Neural progenitor cell (in vitro differentiated cells): Measurements from ENCODE around the gene FMN1. TPM values are rescaled to one million over a fixed set of nuclear protein-coding genes. Genes with fewer than 3 reads are reported as not detected.

Experiments
- DNase-seq: peaks from one replicate; pipeline ENCODE4 v3.0.0-alpha.2; 2016; ENCODE audit warnings: low spot score
- H2AFZ ChIP-seq: fragments of 200-600 bp; sonication (generic); replicated peaks from 2 replicates; pipeline ENCODE4 v1.6.1; 2016; ENCODE audit warnings: antibody characterized with exemption
- H3F3A ChIP-seq: fragments of 200-600 bp; sonication (generic); 2 replicates; pipeline ENCODE4 v1.6.1; 2016; ENCODE audit warnings: antibody characterized with exemption, low read depth
- H3K27ac ChIP-seq: fragments of 200-600 bp; sonication (generic); 2 replicates; pipeline ENCODE4 v1.5.1; 2016; ENCODE audit warnings: mild to moderate bottlenecking
- H3K27me3 ChIP-seq: fragments of 200-600 bp; sonication (generic); 2 replicates; pipeline ENCODE4 v1.6.1; 2016; ENCODE audit warnings: mild to moderate bottlenecking, moderate library complexity
- H3K36me3 ChIP-seq: fragments of 200-600 bp; sonication (generic); 2 replicates; pipeline ENCODE4 v1.5.1; 2016
- H3K4me1 ChIP-seq: fragments of 200-600 bp; sonication (generic); 2 replicates; pipeline ENCODE4 v1.6.1; 2016; ENCODE audit warnings: mixed run types
- H3K4me2 ChIP-seq: fragments of 200-600 bp; sonication (generic); 2 replicates; pipeline ENCODE4 v1.6.1; 2016
- H3K4me3 ChIP-seq: fragments of 200-600 bp; sonication (generic); 2 replicates; pipeline ENCODE4 v1.5.1; 2016
- H3K79me2 ChIP-seq: fragments of 200-600 bp; sonication (generic); 2 replicates; pipeline ENCODE4 v1.6.1; 2016; ENCODE audit warnings: low read depth
- H3K9ac ChIP-seq: fragments of 200-600 bp; sonication (generic); 2 replicates; pipeline ENCODE4 v1.6.1; 2016
- H3K9me3 ChIP-seq: fragments of 200-600 bp; sonication (generic); 2 replicates; pipeline ENCODE4 v1.5.1; 2016; ENCODE audit warnings: low read depth
- H4K20me1 ChIP-seq: fragments of 200-600 bp; sonication (generic); 2 replicates; pipeline ENCODE4 v1.6.1; 2016; ENCODE audit warnings: low read depth
- H3K27ac Mint-ChIP-seq: 3 replicates; pipeline ENCODE4 v1.8.0; 2021; ENCODE audit warnings: mixed read lengths
- H3K27me3 Mint-ChIP-seq: 2 replicates; pipeline ENCODE4 v1.8.0; 2022; ENCODE audit warnings: low read depth, mild to moderate bottlenecking, inconsistent platforms, moderate library complexity, mixed read lengths; ENCODE audit not compliant: insufficient read depth
- H3K36me3 Mint-ChIP-seq: 3 replicates; pipeline ENCODE4 v1.8.0; 2021; ENCODE audit warnings: mixed read lengths
- H3K4me1 Mint-ChIP-seq: 3 replicates; pipeline ENCODE4 v1.8.0; 2021; ENCODE audit warnings: mixed read lengths
- H3K4me3 Mint-ChIP-seq: 3 replicates; pipeline ENCODE4 v1.8.0; 2021; ENCODE audit warnings: mild to moderate bottlenecking, moderate library complexity, mixed read lengths
- H3K9me3 Mint-ChIP-seq: 3 replicates; pipeline ENCODE4 v1.8.0; 2020; ENCODE audit warnings: mixed read lengths
- CTCF ChIP-seq: fragments of 200-600 bp; sonication (generic); IDR thresholded peaks from 2 replicates; pipeline ENCODE4 v1.5.1; 2017; ENCODE audit warnings: antibody characterized with exemption, mild to moderate bottlenecking
- EZH2 ChIP-seq: fragments of 200-600 bp; sonication (generic); IDR thresholded peaks from 2 replicates; pipeline ENCODE4 v1.6.1; 2017; ENCODE audit warnings: antibody characterized with exemption, mild to moderate bottlenecking, moderate library complexity
- EZH2phosphoT487 ChIP-seq: fragments of 200-600 bp; sonication (generic); IDR thresholded peaks from 2 replicates; pipeline ENCODE4 v1.6.1; 2017; ENCODE audit warnings: antibody characterized with exemption
- total RNA-seq: library from RNA; depleted of rRNA; stranded (reverse); fragments of >200 nt; gene quantifications from 2 replicates; pipeline ENCODE4 v1.2.3, GENCODE V29; 2015; ENCODE audit warnings: low replicate concordance

FMN1 gene
- total RNA-seq, 1 donor from 2014 or later = 5.7 TPM

DNA sequence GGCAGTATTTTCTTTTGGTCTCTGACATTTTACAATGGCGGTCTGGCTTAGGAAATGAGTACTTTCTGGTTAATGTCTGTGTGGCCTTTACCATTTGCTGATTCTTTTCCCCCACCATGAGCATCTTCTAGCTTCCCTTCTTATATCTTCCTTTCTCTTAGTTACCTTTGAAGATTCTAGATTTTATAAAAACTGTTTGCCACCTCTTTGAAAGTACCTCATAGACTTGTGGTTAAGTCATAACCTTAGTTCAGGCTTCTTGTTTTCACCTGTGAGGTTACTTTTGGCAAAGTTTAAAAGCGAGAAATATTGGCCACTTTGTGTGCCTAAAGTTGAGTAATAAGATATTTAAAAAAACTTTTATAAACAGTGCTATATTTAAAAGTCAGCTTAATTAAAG lies 147.4 kb downstream of the FMN1 start:
- Histone ChIP-seq H3K9me3 (peaks cover 24% of the 10 kb centered on the region), H3K79me2 (no peaks in the 10 kb centered on the region), H3K36me3 (peaks cover 8% of the 10 kb centered on the region), H3K4me1 (no peaks in the 10 kb centered on the region), H2AFZ (no peak overlapping the region), H4K20me1 (no peaks in the 10 kb centered on the region), H3K27ac (no peak overlapping the region), H3K4me3 (no peak overlapping the region), H3K9ac (no peak overlapping the region), H3K27me3 (no peaks in the 10 kb centered on the region), H3K4me2 (no peak overlapping the region), H3F3A (no peaks in the 10 kb centered on the region)
- H3K4me3 Mint-ChIP-seq = no peak overlapping the region
- peaks cover 37% of the 10 kb centered on the region for H3K9me3 Mint-ChIP-seq
- TF ChIP-seq EZH2 (no peak), CTCF (no peak), EZH2phosphoT487 (no peak)
- H3K27me3 Mint-ChIP-seq = peaks cover 2% of the 10 kb centered on the region
- H3K4me1 Mint-ChIP-seq = no peaks in the 10 kb centered on the region
- no peak overlapping the region for H3K27ac Mint-ChIP-seq
- no peak for DNase-seq
- H3K36me3 Mint-ChIP-seq = no peaks in the 10 kb centered on the region

- TF ChIP-seq EZH2phosphoT487 (no peak), EZH2 (no peak), CTCF (no peak)
- Mint-ChIP-seq H3K27ac (no peak overlapping the region), H3K27me3 (peaks cover 2% of the 10 kb centered on the region), H3K4me1 (no peaks in the 10 kb centered on the region), H3K36me3 (no peaks in the 10 kb centered on the region), H3K4me3 (no peak overlapping the region), H3K9me3 (peaks cover 35% of the 10 kb centered on the region)
- H2AFZ ChIP-seq = no peak overlapping the region
- H3K4me3 ChIP-seq = no peak overlapping the region
- H3F3A ChIP-seq = no peaks in the 10 kb centered on the region
- H3K27me3 ChIP-seq = no peaks in the 10 kb centered on the region
- H3K4me2 ChIP-seq = no peak overlapping the region
- no peak overlapping the region for H3K27ac ChIP-seq
- peaks cover 24% of the 10 kb centered on the region for H3K9me3 ChIP-seq
- peaks cover 8% of the 10 kb centered on the region for H3K36me3 ChIP-seq
- H3K4me1 ChIP-seq = no peaks in the 10 kb centered on the region
- H3K9ac ChIP-seq = no peak overlapping the region
- H4K20me1 ChIP-seq = no peaks in the 10 kb centered on the region
- no peak for DNase-seq
- no peaks in the 10 kb centered on the region for H3K79me2 ChIP-seq
Measured at GRCh38 chr15:33046329-33046728, 148.2 kb downstream of the FMN1 start.

GRCh38 chr15:33045066-33045810 lies 149.3 kb downstream of the FMN1 start:
- H3K27me3 ChIP-seq = no peaks in the 10 kb centered on the region
- DNase-seq = no peak
- peaks cover 7% of the 10 kb centered on the region for H3K36me3 ChIP-seq
- no peak for TF ChIP-seq EZH2
- no peak for TF ChIP-seq CTCF
- no peak for TF ChIP-seq EZH2phosphoT487
- peaks cover 24% of the 10 kb centered on the region for H3K9me3 ChIP-seq
- H3K36me3 Mint-ChIP-seq = no peaks in the 10 kb centered on the region
- H3K4me1 ChIP-seq = no peaks in the 10 kb centered on the region
- peaks cover 33% of the 10 kb centered on the region for H3K9me3 Mint-ChIP-seq
- H3K4me3 ChIP-seq = no peak overlapping the region
- no peak overlapping the region for H3K4me3 Mint-ChIP-seq
- H3K27ac Mint-ChIP-seq = no peak overlapping the region
- no peaks in the 10 kb centered on the region for H3K79me2 ChIP-seq
- H3K27ac ChIP-seq = no peak overlapping the region
- H2AFZ ChIP-seq = no peak overlapping the region
- no peak overlapping the region for H3K4me2 ChIP-seq
- H3F3A ChIP-seq = no peaks in the 10 kb centered on the region
- H3K9ac ChIP-seq = no peak overlapping the region
- H4K20me1 ChIP-seq = no peaks in the 10 kb centered on the region
- H3K4me1 Mint-ChIP-seq = no peaks in the 10 kb centered on the region
- H3K27me3 Mint-ChIP-seq = no peaks in the 10 kb centered on the region
